PC-9 (cell line): Measurements from ENCODE around the gene SLC2A9. TPM values are rescaled to one million over a fixed set of nuclear protein-coding genes. Genes with fewer than 3 reads are reported as not detected.
A peak's percentile ranks its signal among the peaks of the same experiment; 100 is the strongest.

Experiments used
- BruUV-seq: library from RNA; stranded (reverse); fragments of 400-500 nt; replicated peaks from 2 replicates; lab custom pipeline; 2021; lab: Mats Ljungman, UMichigan
- CTCF ChIA-PET: fragments of 300-600 bp; sonication (Branson Sonifier 250); formaldehyde crosslinking; loops from one replicate; lab custom pipeline; 2022; ENCODE audit warnings: antibody characterized with exemption; lab: Charles Lee
- POLR2A ChIA-PET: fragments of 300-600 bp; sonication (Branson Sonifier 250); formaldehyde crosslinking; loops from one replicate; lab custom pipeline; 2022; ENCODE audit warnings: antibody characterized with exemption; ENCODE audit not compliant: unreplicated experiment; lab: Charles Lee
- DNase-seq, 2 experiments: peaks; one replicate each; pipeline versions ENCODE4 v3.0.0 to v3.0.0-alpha.2; 2015 to 2022; ENCODE audit warnings: mixed read lengths in 1 of 2
- H2AFZ ChIP-seq: fragments of 200-600 bp; sonication (generic); 2 replicates; pipeline ENCODE4 v1.8.1; 2017; ENCODE audit warnings: antibody characterized with exemption
- H3F3A ChIP-seq: fragments of 200-600 bp; sonication (generic); 2 replicates; pipeline ENCODE4 v1.8.1; 2017; ENCODE audit warnings: antibody characterized with exemption, mild to moderate bottlenecking, low read depth; ENCODE audit not compliant: insufficient read depth
- H3K27ac ChIP-seq: fragments of 200-600 bp; sonication (generic); 2 replicates; pipeline ENCODE4 v1.6.1; 2016; ENCODE audit warnings: mixed run types
- H3K27me3 ChIP-seq: fragments of 200-600 bp; sonication (generic); 2 replicates; pipeline ENCODE4 v1.6.1; 2016; ENCODE audit warnings: low read depth, mixed run types; ENCODE audit not compliant: insufficient read depth
- H3K36me3 ChIP-seq: fragments of 200-600 bp; sonication (generic); 2 replicates; pipeline ENCODE4 v1.6.1; 2016; ENCODE audit warnings: low read depth, mixed run types
- H3K4me1 ChIP-seq: fragments of 200-600 bp; sonication (generic); replicated peaks from 2 replicates; pipeline ENCODE4 v1.6.1; 2016; ENCODE audit warnings: mixed run types; ENCODE audit not compliant: insufficient read depth
- H3K4me2 ChIP-seq: fragments of 200-600 bp; sonication (generic); 2 replicates; pipeline ENCODE4 v1.6.1; 2017; ENCODE audit warnings: mixed run types
- H3K4me3 ChIP-seq: fragments of 200-600 bp; sonication (generic); 2 replicates; pipeline ENCODE4 v1.6.1; 2016; ENCODE audit warnings: mixed run types
- H3K79me2 ChIP-seq: fragments of 200-600 bp; sonication (generic); 2 replicates; pipeline ENCODE4 v1.6.1; 2017; ENCODE audit warnings: low read depth, mixed run types
- H3K9me2 ChIP-seq: fragments of 200-600 bp; sonication (generic); 2 replicates; pipeline ENCODE4 v1.8.1; 2017; ENCODE audit warnings: mild to moderate bottlenecking; ENCODE audit not compliant: insufficient read depth
- H3K9me3 ChIP-seq: fragments of 200-600 bp; sonication (generic); 2 replicates; pipeline ENCODE4 v1.8.1; 2016; ENCODE audit warnings: low read depth; ENCODE audit not compliant: insufficient read depth
- H4K20me1 ChIP-seq: fragments of 200-600 bp; sonication (generic); 2 replicates; pipeline ENCODE4 v1.8.1; 2017; ENCODE audit not compliant: insufficient read depth
- EZH2 ChIP-seq: fragments of 200-600 bp; sonication (generic); IDR thresholded peaks from 2 replicates; pipeline ENCODE4 v1.8.0; 2017; ENCODE audit warnings: antibody characterized with exemption, low read depth
- intact Hi-C: fragments of 100-400 bp; cut with micrococcal nuclease; formaldehyde crosslinking; loops from one replicate; pipeline ENCODE4 v1.10.0; 2022; ENCODE audit not compliant: unreplicated experiment
- total RNA-seq: library from RNA; stranded (reverse); gene quantifications from 2 replicates; pipeline ENCODE4 v1.2.3, GENCODE V29; 2021
- TF ChIP-seq, protein P1 (sequence below): fragments of 200-600 bp; sonication (generic); conservative IDR thresholded peaks from 2 replicates; pipeline ENCODE4 v1.6.1; 2017; ENCODE audit warnings: mixed run types, antibody characterized with exemption, mild to moderate bottlenecking, moderate library complexity

The SLC2A9 gene
- total RNA-seq, 1 experiment from 2014 or later: 0.28 TPM

DNA sequence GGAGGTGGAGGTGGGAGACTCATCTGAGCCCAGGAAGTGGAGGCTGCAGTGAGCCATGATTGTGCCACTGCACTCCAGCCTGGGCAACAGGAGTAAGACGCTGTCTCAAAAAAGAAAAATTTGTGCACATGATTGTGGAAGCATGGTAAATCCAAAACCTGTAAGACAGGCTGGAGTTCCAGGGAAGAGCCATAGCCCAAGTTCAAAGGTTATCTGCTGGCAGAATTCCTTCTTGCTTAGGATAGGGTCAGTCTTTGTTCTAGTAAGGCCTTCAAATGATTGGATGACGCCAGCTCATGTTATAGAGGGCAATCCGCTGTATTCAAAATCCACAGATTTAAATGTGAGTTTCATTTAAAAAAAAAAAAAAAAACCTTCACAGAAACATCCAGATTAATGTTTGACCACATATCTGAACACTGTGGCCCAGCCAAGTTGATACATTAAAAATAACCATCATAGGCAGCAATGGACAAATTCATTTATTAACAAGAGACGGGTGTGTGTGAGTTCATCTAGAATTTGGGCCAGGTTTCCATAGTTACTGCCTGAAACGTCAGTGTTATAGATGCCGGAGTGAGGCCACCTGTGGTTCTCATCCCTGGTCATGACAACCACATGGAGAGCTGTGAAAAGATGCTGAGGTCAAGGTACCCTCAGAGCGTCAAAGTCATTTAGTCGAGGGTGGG lies 35.2 kb upstream of the SLC2A9 start:
- Histone ChIP-seq H3K27ac (no peak overlapping the region), H3K9me2 (no peaks in the 10 kb centered on the region), H3K27me3 (no peaks in the 10 kb centered on the region), H3K4me1 (no peaks in the 10 kb centered on the region), H3K36me3 (no peaks in the 10 kb centered on the region), H3K9me3 (no peaks in the 10 kb centered on the region), H4K20me1 (no peaks in the 10 kb centered on the region), H3K4me2 (no peak overlapping the region), H2AFZ (no peak overlapping the region), H3K4me3 (no peak overlapping the region), H3K79me2 (no peaks in the 10 kb centered on the region), H3F3A (no peaks in the 10 kb centered on the region)
- intact Hi-C loops: no loop called here
- no peak for TF ChIP-seq EZH2
- TF ChIP-seq, protein P1, sequence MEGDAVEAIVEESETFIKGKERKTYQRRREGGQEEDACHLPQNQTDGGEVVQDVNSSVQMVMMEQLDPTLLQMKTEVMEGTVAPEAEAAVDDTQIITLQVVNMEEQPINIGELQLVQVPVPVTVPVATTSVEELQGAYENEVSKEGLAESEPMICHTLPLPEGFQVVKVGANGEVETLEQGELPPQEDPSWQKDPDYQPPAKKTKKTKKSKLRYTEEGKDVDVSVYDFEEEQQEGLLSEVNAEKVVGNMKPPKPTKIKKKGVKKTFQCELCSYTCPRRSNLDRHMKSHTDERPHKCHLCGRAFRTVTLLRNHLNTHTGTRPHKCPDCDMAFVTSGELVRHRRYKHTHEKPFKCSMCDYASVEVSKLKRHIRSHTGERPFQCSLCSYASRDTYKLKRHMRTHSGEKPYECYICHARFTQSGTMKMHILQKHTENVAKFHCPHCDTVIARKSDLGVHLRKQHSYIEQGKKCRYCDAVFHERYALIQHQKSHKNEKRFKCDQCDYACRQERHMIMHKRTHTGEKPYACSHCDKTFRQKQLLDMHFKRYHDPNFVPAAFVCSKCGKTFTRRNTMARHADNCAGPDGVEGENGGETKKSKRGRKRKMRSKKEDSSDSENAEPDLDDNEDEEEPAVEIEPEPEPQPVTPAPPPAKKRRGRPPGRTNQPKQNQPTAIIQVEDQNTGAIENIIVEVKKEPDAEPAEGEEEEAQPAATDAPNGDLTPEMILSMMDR: no peak
- DNase-seq: peak in 1 of 2 experiments; percentile 26
- ChIA-PET POLR2A (no interaction called here), CTCF (no interaction called here)
- BruUV-seq: no TSS peak

- CTCF ChIA-PET: no interaction called here
- intact Hi-C loops: no loop called here
Observed at GRCh38 chr4:10055871-10056270, 34.6 kb upstream of the SLC2A9 start.

DNA sequence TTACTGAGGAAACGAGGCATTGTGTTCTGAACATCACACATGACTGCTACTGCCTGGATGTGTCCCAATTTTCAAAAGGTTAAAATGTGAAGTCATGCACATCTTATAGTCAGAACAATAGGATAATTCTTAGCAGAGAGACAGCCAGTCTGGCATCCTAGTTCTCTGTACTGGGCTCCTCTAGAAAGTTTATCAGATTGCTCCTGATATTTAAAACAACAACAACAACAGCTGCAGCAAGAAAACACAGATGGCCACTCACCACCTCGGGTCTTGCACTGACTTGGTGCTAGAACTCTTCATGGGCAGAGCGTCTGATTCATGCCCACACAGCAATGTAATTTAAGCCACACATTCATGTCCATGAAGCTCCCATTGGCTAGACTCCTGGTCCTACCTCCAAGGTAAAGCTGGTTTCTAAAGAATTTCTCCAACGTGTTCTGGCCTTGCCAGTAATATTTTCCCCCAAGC lies 33.3 kb upstream of the SLC2A9 start:
- Histone ChIP-seq H3K9me2 (no peaks in the 10 kb centered on the region), H3K36me3 (no peaks in the 10 kb centered on the region), H3K4me2 (no peak overlapping the region), H3K4me1 (peaks cover under 1% of the 10 kb centered on the region; the same call in 1 of the 2 replicates), H3K4me3 (no peak overlapping the region), H4K20me1 (no peaks in the 10 kb centered on the region), H3K27ac (no peak overlapping the region), H3K27me3 (no peaks in the 10 kb centered on the region), H3F3A (peaks cover 2% of the 10 kb centered on the region; the same call in 1 of the 2 replicates), H3K9me3 (no peaks in the 10 kb centered on the region), H2AFZ (no peak overlapping the region), H3K79me2 (no peaks in the 10 kb centered on the region)
- no TSS peak for BruUV-seq
- POLR2A ChIA-PET: no interaction called here
- intact Hi-C loops: no loop called here
- DNase-seq: peak in 1 of 2 experiments; percentile 25
- CTCF ChIA-PET: no interaction called here
- TF ChIP-seq, protein P1: no peak
- no peak for TF ChIP-seq EZH2

More at GRCh38 chr4:10055871-10056270, 34.6 kb upstream of the SLC2A9 start:
- Histone ChIP-seq H3K4me3 (no peak overlapping the region), H3K9me3 (no peaks in the 10 kb centered on the region), H3K27ac (no peak overlapping the region), H3K4me2 (no peak overlapping the region), H4K20me1 (no peaks in the 10 kb centered on the region), H3K27me3 (no peaks in the 10 kb centered on the region), H3F3A (no peaks in the 10 kb centered on the region), H2AFZ (no peak overlapping the region), H3K79me2 (no peaks in the 10 kb centered on the region), H3K4me1 (no peaks in the 10 kb centered on the region), H3K9me2 (no peaks in the 10 kb centered on the region), H3K36me3 (no peaks in the 10 kb centered on the region)
- no peak for TF ChIP-seq EZH2
- TF ChIP-seq, protein P1: no peak
- BruUV-seq: no TSS peak
- POLR2A ChIA-PET: no interaction called here
- no peak for DNase-seq
